Upper lobe of left lung (tissue), 4 donors: Measurements from ENCODE around the gene PBLD.

Source experiments
- CTCF ChIP-seq, 6 experiments: fragments of 450-650 bp in 4 of 6; fragments of 200-600 bp in 2 of 6; sonication (generic) in 2 of 6; IDR thresholded peaks; one replicate each; pipeline ENCODE4 v1.5.1; 2016 to 2019; ENCODE audit warnings: antibody characterized with exemption in 6 of 6
- EP300 ChIP-seq, 4 donors: sonication (generic); formaldehyde crosslinking; IDR thresholded peaks; one replicate each; pipeline ENCODE4 v1.5.1; 2017; ENCODE audit warnings: antibody characterized with exemption in 4 of 4, control low read depth in 2 of 4
- POLR2A ChIP-seq, 4 donors: fragments of 450-650 bp; IDR thresholded peaks; one replicate each; pipeline ENCODE4 v1.5.1; 2016 to 2017; ENCODE audit warnings: antibody characterized with exemption in 4 of 4, mild to moderate bottlenecking in 2 of 4
- POLR2AphosphoS5 ChIP-seq, 2 donors: sonication (generic); formaldehyde crosslinking; IDR thresholded peaks; one replicate each; pipeline ENCODE4 v1.5.1; 2017; ENCODE audit warnings: antibody characterized with exemption in 2 of 2

DNA sequence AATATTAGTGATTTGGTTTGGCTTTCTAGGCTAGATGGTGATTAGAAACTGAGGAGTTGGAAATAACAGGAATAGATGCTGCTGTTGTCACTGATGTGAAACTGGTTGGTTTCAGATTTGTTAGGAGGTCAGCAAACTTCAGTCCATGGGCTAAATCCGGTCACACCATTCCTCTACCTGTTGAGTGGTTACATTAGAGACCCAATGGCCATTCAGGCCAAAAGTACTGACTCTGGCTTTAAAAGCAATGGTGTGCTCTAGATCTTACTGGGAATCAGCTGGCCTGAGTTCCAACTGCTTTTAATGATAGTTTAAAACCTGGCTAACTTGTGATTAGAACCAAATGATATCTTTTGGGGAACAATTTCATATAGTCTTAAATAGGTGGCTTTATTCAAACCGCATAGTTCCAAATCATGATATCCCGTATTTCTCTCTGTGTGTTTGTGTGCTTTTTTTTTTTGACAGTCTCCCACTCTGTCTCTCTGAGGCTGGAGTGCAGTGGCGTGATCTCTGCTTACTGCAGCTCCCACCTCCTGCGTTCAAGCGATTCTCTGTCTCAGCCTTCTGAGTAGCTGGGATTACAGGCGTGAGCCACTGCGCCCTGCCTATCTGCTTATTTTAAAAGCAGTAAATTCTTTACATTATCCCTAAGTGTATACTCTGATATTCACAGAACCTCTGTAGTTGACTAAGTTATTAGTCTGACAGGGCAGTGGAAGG is 7.8 kb upstream of the PBLD start:
- TF ChIP-seq CTCF (IDR thresholded peaks at IDR 0.05) (no peak), POLR2A (IDR thresholded peaks at IDR 0.05) (no peak), POLR2AphosphoS5 (IDR thresholded peaks at IDR 0.05) (no peak), EP300 (IDR thresholded peaks at IDR 0.05) (no peak)
